Left colon (tissue), 2 donors: ENCODE results near the gene PPFIBP1. TPM values are rescaled to one million over a fixed set of nuclear protein-coding genes. Genes with fewer than 3 reads are reported as not detected.
"Not testable (repeated sequence)": the region's sequence is repeated elsewhere in the genome, so short reads cannot be mapped to it uniquely, and the experiment has no call there.

Experiments
- ATAC-seq: fragments of 200-7000 bp; cut with Tn5 transposase; one replicate; pipeline ENCODE4 v1.9.1; 2020; ENCODE audit warnings: mild to moderate bottlenecking, moderate library complexity
- DNase-seq, 2 donors: peaks; one replicate each; pipeline ENCODE4 v3.0.0-alpha.2; 2020
- intact Hi-C, 2 donors: fragments of 100-400 bp; cut with DNase I in 1 of 2; cut with micrococcal nuclease in 1 of 2; formaldehyde crosslinking; loops; one replicate each; pipeline versions ENCODE4 v1.11.2 to v1.14.0; 2022; cut with DNase I, micrococcal nuclease
- total RNA-seq, 2 donors: library from RNA; stranded (reverse); fragmentation: NEBNext Ultra II Directional; extraction: Animal tissue kit (Norgen Biotek cat#: 25700); gene quantifications; one replicate each; pipeline ENCODE4 v1.2.1, GENCODE V29; 2021
- donor health status: DM: no; HTN: no; CAD: no.
- donor health status: DM: yes; HTN: yes; CAD: no.

PPFIBP1 gene
- total RNA-seq, 2 donors from 2014 or later = 40.9 to 43.1 TPM

- intact Hi-C loops = no loop called here
- no peak for DNase-seq
- ATAC-seq = no peak
Observed at GRCh38 chr12:27534765-27535161, 10.8 kb downstream of the PPFIBP1 start.

GRCh38 chr12:27535318-27535717, 11.3 kb downstream of the PPFIBP1 start:
- intact Hi-C loops = no loop called here
- ATAC-seq (no peak), DNase-seq (no peak)

GRCh38 chr12:27537855-27538675, 14.1 kb downstream of the PPFIBP1 start:
- ATAC-seq (no peak), DNase-seq (no peak)
- intact Hi-C loops = no loop called here

GRCh38 chr12:27539191-27539631, 15.2 kb downstream of the PPFIBP1 start:
- ATAC-seq (no peak), DNase-seq (no peak)
- intact Hi-C loops = no loop called here

- ATAC-seq (no peak), DNase-seq (no peak)
- intact Hi-C loops = no loop called here
Observed at GRCh38 chr12:27541031-27541719, 17.2 kb downstream of the PPFIBP1 start.

GRCh38 chr12:27542628-27543027, 18.6 kb downstream of the PPFIBP1 start:
- ATAC-seq = no peak

GRCh38 chr12:27544858-27545257, 20.9 kb downstream of the PPFIBP1 start:
- DNase-seq, intact Hi-C loops, ATAC-seq: not testable (repeated sequence)

More at GRCh38 chr12:27542628-27543027, 18.6 kb downstream of the PPFIBP1 start:
- intact Hi-C loops = no loop called here
- no peak for DNase-seq

- ATAC-seq = no peak
- intact Hi-C loops = no loop called here
Observed at GRCh38 chr12:27545665-27546064, 21.7 kb downstream of the PPFIBP1 start.

GRCh38 chr12:27547592-27547991, 23.6 kb downstream of the PPFIBP1 start:
- no peak for ATAC-seq
- intact Hi-C loops = no loop called here
- no peak for DNase-seq

More at GRCh38 chr12:27545665-27546064, 21.7 kb downstream of the PPFIBP1 start:
- no peak for DNase-seq

GRCh38 chr12:27548301-27549199, 24.5 kb downstream of the PPFIBP1 start:
- intact Hi-C loops = no loop called here
- ATAC-seq (no peak), DNase-seq (no peak)

GRCh38 chr12:27549236-27549800, 25.3 kb downstream of the PPFIBP1 start:
- ATAC-seq = peak; percentile 9

GRCh38 chr12:27549801-27550652, 26.0 kb downstream of the PPFIBP1 start:
- peak; percentile 92 for ATAC-seq
- intact Hi-C loops = no loop called here
- DNase-seq = peak; percentile 45 to 74

More at GRCh38 chr12:27549236-27549800, 25.3 kb downstream of the PPFIBP1 start:
- intact Hi-C loops = no loop called here
- no peak for DNase-seq

GRCh38 chr12:27550653-27550975, 26.6 kb downstream of the PPFIBP1 start:
- intact Hi-C loops = no loop called here
- ATAC-seq (no peak), DNase-seq (no peak)

- no peak for DNase-seq
- intact Hi-C loops = no loop called here
- ATAC-seq = no peak
Observed at GRCh38 chr12:27551172-27551840, 27.3 kb downstream of the PPFIBP1 start.

- DNase-seq (no peak), ATAC-seq (no peak)
- intact Hi-C loops = no loop called here
Observed at GRCh38 chr12:27552235-27552634, 28.2 kb downstream of the PPFIBP1 start.

- DNase-seq (no peak), ATAC-seq (no peak)
- intact Hi-C loops = no loop called here
Observed at GRCh38 chr12:27552886-27553560, 29.0 kb downstream of the PPFIBP1 start.

GRCh38 chr12:27553941-27554340, 29.9 kb downstream of the PPFIBP1 start:
- no peak for ATAC-seq
- no peak for DNase-seq
- intact Hi-C loops = no loop called here
